AG20443 (cell line): Measurements from ENCODE around the gene USF2.
"Not testable (repeated sequence)": the region's sequence is repeated elsewhere in the genome, so short reads cannot be mapped to it uniquely, and the experiment has no call there.

Experiments used
- DNase-seq: peaks from one replicate; pipeline ENCODE4 v3.0.0; 2012; ENCODE audit warnings: low spot score, mixed read lengths

Gene USF2, protein sequence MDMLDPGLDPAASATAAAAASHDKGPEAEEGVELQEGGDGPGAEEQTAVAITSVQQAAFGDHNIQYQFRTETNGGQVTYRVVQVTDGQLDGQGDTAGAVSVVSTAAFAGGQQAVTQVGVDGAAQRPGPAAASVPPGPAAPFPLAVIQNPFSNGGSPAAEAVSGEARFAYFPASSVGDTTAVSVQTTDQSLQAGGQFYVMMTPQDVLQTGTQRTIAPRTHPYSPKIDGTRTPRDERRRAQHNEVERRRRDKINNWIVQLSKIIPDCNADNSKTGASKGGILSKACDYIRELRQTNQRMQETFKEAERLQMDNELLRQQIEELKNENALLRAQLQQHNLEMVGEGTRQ

DNA sequence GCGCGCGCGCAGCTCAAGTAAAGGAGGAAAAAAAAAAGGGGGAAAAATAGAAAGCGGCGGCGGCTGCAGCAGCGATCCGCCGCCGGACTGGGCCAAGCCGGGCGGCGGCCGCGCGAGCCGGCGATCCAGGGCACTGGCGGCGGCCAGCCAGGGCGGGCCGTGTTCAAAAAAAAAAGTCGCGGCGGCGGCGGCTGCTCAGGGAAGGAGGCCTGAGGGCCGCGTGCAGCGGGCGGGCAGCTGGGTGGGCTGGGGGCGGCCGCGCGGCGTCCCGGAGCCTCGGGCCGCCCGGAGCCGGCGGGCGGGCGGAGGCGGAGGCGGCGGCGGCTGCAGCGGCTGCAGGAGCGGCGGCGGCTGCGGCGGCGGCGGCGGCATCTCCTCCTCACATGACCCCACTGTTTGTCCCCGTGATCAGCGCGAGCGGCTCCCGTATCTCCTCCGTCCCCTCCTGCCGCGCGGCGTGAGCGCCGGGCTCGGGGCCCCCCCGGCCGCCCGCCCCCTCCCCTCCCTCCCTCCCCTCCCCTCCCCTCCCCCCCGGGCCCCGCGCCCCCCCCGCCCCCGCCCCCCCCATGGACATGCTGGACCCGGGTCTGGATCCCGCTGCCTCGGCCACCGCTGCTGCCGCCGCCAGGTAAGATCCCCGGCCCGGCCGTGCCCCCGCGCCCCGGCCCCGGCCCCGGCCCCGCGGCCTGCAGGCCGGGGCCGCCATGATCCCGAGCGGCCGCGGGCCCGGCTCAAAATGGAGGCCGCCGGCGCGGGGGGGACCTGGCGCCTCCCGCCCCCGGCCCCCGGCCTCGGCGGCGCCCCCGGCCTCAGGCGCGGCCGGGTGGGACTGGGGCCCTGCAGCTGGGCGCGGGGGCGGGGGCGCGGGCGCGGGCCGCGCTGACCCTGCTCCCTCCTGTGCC, at the start of gene USF2:
Gene USF2 (plus strand): TSS at position 427 of the 902 bp plus-strand sequence. CDS start 140 bp downstream, at position 567.
- DNase-seq = peak; percentile 80

DNA sequence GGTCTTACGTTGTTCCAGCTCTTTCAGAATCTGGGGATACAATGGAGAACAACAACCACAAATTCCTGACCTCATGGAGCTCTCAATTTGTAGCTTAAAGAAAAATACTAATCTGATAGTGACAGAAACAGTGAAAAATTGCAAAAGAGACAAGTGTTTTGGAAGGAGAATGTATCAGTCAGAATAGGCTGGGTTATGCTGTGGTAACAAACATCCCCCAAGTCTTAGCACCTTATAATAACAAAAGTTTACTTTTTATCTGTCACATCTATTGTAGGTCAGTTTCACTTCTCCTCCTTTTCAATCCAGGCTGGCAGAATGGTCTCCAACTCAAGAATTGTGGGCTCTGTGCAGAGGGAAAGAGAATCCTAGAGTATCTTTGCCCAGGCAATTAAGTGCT, 49.8 kb upstream of the USF2 start:
- DNase-seq = no peak

DNA sequence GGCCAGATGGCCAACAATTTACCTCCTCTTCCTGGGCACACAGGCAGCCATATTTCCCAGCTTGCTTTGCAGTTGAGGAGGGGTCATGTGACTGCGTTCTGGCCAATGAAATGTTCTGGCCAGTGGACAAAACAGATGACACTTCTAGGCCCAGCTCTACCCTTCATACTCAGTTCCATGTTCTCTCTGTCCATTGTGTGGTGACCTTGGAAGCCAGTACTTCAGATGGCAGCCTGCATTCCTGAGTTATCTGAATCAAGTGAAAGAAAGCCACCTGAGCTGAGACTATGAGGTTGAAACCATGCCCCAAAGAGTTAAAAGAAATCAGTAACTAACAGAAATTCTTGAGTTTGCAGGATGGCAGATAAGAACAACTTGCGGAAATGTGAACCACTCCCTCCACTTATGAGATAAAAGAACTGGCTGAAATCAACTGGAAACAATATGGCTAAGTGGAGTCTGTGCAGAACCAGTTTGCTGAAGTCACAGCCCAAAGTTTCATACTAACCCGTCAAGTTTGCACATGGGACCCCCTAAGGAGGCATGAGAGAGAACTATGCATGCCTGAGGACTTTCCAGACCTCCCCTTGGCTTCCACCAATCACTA, 48.3 kb upstream of the USF2 start:
- no peak for DNase-seq

DNA sequence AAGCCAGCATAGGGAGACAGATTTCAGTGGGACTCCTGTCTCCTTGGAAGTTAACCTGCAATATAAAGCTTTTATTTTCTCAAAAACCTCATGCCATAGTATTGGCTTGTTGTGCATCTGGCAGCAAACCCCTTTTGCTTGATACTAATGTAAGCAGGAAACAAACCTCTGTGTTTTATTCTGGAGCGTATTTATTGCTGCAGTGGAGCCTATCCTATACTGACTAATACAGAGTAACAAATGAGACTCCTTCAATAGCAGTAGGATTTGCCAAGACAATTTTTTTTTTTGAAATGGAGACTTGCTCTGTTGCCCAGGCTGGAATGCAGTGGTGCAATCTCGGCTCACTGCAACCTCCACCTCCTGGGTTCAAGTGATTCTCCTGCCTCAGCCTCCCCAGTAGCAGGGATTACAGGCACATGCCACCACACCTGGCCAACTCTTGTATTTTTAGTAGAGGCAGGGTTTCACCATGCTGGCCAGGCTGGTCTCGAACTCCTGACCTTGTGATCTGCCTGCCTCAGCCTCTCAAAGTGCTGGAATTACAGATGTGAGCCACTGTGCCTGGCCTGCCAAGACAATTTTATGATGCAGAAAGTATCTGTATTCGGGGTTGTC, 47.7 kb upstream of the USF2 start:
- not testable (repeated sequence) for DNase-seq

DNA sequence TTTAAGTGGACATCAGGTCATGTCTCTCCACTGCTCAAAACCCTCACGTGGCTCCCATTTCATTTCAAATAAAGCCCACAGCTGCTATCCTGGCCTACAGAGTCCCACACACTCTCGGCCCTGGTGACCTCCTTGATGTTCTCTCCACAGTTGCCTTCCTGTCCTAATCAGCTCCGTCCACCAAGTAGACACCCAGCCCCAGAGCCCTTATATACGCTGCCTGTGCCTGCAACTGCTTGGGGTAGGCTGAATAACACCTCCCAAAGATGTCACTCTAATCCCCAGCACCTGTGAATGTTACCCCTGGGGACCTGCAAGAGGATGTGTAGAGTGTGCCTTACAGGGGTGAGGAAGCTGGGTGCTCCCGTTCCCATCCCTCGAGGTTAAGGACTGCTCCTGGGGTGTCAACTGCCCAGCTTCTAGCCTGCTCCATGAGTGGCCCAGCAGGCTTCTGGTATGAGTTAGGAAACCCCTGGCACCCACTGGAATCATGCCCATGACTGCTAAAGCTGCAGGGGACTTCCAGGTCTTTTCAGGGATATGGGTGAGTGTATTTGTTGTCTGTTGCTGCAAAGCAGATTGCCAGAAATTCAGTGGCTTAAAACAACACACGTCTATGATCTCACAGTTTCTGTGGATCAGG, 46.3 kb upstream of the USF2 start:
- no peak for DNase-seq

DNA sequence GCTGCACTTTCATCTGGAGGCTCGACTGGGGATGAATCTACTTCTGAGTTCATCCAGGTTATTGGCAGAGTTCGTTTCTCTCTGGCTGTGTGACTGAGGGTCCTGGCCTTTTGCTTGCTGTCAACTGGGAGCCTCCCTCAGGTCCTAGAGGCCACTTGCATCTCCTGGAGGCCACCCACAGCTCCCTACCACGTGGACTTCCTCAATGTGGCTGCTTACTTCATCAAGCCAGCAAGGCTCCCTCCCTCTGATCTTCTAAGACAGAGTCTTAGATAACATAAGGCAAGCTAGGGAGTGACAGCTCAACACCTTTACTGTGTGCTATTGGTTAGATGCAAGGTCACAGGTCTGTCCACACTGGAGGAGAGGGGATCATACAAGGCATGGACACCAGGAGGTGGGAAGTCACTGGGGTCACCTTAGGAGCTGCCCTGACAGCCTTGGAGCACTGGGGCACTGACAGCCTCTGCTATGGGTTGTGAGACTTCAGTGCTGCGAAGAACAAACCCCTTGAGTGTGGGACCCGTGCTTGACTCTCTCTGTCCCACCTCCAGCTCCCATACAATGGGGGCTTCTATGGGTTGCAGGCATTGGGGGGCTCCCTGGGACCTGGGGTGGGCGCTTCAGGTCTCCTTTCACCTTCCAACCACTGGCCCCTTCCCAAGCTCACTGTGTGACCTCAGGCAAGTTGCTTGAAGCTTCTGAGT, 45.5 kb upstream of the USF2 start:
- DNase-seq = no peak

DNA sequence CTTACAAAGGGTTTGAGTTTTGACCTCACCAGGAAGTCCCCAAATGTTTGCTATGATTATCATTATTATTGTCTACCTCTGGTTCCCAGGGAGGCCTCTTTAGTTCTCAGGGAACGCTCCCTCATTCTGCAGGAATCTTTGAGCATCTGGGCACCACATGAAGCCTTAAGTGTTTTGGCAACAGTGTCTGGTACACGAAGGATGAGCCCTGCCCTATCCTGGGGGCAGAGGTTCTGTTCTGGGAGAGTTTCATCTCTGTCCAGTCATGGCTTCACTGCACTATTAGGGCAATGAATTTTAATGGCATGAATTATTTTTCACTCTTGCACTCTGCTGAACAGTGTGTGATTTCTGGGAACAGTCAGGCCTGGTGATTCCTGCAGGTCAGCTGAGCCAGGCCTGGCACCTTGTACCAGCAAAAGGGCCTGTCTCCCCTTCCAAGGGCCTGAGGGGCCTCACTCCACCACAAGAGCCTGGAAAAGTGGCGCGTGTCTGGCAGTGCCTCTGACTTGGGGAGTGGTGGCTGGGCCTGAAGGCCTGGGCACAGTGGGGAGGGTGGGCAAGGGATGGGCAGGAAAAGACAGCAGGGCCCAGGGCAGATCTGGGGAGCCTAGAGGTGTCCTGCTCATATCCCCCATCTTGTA, 44.8 kb upstream of the USF2 start:
- peak; percentile 74 for DNase-seq

DNA sequence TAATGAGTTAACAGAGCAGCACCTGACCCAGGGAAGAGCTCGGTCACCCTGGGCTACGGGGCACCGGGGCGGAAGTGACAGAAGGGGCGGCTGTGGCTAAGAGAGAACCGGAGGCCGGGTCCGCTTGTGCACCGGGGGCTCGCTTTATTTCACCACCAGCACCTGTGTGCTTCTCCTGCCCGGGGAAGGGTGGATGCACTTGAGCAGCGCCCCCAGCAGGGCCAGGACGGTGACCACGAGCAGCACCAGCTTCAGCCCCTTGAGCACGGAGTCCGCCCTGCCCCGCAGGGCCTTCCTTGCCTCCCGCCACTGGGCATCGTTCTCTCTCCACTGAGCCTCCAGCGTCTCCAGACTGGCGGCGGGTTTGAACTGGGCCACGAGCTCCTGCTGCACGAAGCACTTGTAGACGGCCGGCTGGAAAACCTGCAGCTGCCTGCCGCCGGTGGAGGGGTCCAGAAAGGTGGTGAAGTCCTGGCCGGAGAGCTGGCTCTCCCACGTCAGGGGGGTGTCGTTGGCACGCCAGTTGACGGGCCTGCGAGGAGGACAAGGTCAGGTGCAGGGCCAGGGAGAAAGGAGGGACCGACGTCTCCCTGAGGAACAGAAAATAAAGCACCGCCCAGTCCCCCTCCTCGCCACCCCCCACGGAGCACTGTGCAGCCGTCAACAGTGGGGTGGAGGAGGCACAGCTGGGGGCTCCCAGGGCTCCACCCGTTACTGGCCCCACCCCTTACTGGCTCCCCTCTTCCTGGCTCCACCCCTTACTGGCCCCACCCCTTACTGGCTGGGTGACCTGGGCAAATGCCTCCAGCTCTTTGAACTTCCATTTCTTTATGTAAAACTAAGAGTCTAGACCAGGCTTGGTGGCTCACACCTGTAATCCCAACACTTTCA, 43.8 kb upstream of the USF2 start:
- no peak for DNase-seq

DNA sequence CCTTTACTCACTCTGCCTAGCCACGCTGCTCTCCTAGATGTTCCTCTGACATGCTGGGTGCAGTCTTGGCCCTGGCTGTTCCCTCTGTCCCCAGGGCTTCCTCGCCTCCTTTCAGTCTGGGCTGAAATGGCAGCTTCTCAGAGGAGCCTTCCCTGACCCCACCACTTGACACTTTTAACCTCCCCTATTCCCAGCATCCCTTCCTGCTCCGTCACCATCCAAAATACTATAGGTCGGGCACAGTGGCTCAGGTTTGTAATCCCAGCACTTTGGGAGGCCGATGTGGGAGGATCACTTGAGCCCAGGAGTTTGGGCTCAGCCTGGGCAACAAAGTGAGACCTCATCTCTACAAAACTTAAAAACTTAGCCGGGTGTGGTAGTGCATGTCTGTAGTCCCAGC, 42.8 kb upstream of the USF2 start:
- DNase-seq = no peak

DNA sequence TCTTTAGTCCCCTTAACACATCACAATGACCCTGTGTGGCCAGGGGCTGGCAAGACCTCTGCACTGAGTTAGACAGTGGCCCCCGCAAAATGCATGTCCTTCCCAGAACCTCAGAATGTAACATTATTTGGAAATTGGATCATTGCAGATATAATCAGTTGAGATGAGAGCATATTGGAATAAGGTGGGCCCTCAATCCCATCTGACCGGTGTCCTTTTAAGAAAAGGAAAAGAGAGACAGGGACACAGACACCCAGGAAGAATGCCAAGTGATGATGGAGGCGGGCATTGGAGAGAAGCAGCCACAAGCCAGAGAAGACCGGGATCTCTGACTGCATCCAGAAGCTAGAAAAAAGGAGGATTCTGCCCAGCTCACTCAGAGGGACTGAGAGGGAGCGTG, 42.0 kb upstream of the USF2 start:
- no peak for DNase-seq

DNA sequence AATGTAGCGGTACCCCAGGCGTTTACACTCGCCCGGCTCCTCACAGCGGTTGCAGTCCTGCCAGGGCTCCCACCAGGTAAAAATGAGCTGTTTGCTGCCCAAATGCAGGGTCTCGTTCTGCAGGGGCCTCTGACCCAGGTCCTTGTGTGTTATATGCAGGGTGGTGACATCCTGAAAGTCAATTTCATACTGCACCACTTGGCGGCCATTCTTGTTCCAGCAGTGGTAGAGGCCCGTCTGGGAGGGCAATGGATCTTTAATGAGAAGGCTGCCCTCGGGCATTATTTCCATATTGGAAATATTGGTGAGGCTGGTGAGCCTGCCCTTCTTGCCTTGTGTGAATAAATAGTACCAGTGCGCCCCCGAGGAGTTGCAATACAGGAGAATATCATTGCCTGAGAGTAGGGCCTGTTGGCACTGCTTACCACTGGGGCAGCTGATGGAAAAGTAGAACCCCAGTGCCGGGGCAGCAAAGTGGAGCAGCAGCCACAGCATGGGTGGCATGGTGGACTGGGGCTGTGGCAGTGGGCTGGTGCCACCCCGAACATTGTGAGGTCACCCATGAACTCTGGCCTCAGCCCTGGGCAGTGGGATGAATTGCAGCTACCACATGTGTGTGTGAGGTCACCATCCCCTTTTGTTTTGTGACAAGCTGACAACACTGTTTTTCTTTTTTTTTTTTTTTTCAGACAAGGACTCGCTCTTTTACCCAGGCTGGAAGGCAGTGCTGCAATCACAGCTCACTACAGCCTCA, 40.4 kb upstream of the USF2 start, which contains the start of gene FAM187B:
Gene FAM187B (minus strand): TSS at position 563 of the 754 bp plus-strand sequence. CDS start 59 bp downstream, at position 504.
- DNase-seq = no peak

DNA sequence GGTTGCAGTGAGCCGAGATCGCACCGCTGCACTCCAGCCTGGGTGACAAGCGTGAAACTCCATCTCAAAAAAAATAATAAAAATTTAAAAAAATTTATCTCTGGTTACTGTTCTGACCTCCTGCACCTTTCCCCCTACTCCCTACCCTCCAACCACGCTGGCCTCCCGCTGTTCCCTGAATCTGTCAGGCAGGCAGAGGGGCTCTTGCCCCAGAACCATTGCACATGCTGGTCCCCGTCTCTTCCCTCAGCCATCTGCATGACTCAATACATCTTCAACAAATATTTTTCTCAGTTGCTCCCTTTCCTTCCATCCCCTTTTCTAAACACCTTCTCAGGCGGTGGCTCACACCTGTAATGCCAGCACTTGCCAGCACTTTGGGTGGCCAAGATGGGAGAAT, 39.2 kb upstream of the USF2 start:
- DNase-seq = no peak

DNA sequence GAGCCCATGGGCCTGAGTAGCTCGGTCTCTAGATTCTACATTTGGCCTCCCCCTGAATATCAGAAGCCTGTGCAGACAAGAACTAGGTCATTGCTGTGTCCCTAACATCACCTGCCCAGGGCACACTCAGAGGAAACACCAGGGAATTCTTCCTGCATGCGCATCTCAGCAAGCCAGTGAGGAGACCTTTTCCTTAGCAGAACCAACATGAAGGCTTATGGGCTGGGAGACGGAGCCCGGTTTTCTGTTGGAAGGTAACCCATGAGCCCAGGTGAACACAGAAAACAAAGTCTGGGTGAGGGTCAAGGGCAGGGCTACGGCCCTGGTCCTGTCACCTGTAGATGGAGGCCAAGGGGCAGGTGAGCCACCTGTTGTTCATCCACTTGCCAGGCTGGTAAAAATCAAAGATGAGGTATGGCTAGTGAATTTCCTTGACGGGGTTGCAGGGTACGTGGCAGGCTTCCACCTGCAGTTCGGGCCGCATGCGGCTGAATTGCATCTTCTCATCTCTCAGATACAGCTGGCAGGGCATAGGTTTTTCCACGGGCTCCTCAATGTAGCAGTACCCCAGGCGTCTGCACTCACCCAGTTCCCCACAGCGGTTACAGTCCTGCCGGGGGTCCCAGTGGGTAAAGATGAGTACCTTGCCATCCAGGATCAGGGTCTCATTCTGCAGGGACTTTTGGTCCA, 36.7 kb upstream of the USF2 start:
- no peak for DNase-seq

DNA sequence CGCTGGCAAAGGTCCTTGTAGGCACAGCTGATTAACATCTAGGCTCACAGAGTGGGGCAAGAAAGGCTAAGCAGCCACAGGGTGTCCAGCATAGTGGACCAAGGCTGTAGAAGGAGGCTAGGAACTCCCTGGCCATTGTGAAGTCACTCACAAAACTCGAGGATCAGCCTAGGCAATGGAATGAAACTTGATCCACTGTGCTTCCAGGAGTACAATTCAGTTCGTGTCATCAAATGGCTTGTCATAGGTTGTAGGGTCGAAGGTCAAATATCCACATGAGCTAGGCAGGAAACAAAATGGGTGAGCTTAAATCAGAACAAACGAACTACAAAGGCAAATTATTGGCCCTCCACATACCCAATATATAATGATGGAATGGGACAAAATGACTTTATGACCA, 35.9 kb upstream of the USF2 start:
- no peak for DNase-seq

DNA sequence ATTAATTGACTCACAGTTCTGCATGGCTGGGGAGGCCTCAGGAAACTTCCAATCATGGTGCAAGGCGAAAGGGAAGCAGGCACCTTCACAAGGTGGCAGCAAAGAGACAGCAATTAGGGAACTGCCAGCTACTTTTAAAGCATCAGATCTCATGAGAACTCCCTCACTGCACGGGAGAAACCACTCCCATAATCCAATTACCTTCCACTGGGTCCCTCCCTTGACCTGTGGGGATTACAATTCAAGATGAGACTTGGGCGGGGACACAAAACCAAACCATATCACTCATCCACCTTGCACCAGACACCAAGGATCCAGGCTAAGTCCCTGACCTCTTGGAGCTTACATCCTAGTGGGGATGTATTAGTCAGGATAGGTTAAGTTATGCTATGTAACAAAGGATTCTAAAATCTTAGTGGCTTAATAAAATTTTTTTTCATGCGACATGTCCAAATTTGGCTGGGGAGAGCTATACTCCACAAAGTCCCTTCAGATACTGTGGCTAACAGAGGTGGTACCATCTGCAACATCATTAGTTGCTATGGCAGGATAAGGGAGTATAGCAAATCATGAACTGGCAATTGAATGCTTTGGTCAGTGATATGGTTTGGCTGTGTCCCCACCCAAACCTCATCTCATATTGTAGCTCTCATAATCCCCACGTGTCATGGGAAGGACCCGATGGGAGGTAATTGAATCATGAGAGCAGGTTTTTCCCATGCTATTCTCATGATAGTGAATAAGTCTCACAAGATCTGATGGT, 31.9 kb upstream of the USF2 start:
- no peak for DNase-seq

DNA sequence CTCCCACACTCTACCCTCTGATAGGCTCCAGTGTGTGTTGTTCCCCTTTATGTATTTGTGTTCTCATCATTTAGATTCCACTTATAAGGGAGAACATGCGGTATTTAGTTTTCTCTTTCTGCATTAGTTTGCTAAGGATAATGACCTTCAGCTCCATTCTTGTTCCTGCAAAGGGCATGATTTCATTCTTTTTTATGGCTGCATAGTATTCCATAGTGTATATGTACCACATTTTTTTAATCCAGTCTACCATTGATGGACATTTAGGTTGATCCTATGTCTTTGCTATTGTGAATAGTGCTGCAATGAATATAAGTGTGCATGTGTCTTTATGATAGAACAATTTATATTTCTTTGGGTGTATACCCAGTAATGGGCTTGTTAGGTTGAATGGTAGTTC, 29.2 kb upstream of the USF2 start:
- not testable (repeated sequence) for DNase-seq

DNA sequence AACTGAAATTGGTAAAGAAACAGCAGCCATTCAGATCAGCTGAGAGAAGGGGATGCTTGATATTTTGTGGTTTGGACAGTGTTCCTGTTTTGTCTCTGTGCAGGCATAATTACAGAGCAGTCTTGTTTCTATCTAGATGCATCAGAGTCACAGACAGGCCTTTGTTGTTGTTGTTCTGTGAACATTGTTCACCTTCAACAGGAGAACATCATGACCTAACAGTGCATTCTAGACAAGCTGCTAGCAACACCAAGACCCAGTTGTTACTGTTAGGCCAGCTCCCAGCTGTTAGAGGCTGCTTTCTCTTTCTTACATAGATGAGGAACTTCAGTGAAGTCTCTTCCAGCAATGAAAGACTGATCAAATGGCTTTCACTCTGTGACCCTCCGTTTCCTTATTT, 28.4 kb upstream of the USF2 start:
- DNase-seq = no peak
